Testis (tissue), 3 donors: Measurements from ENCODE around the gene ABCB9. TPM values are rescaled to one million over a fixed set of nuclear protein-coding genes. Genes with fewer than 3 reads are reported as not detected.

Experiments
- DNase-seq: peaks from one replicate; pipeline ENCODE4 v3.0.0-alpha.2; 2019
- H3K27ac ChIP-seq, 2 donors: fragments of 200-600 bp; sonication (generic); one replicate each; pipeline ENCODE4 v1.5.1; 2019
- H3K27me3 ChIP-seq: fragments of 200-600 bp; sonication (generic); one replicate; pipeline ENCODE4 v1.5.1; 2019
- H3K36me3 ChIP-seq: fragments of 200-600 bp; sonication (generic); one replicate; pipeline ENCODE4 v1.5.1; 2017; ENCODE audit warnings: low read depth; ENCODE audit errors: missing control alignments
- H3K4me1 ChIP-seq: fragments of 200-600 bp; sonication (generic); one replicate; pipeline ENCODE4 v1.5.1; 2019
- H3K4me3 ChIP-seq, 2 donors: fragments of 200-600 bp; sonication (generic); one replicate each; pipeline ENCODE4 v1.5.1; 2017 to 2019
- H3K9me3 ChIP-seq: fragments of 200-600 bp; sonication (generic); one replicate; pipeline ENCODE4 v1.5.1; 2017
- POLR2A ChIP-seq: fragments of 450-650 bp; IDR thresholded peaks from one replicate; pipeline ENCODE4 v1.6.1; 2017; ENCODE audit warnings: antibody characterized with exemption, mild to moderate bottlenecking, moderate library complexity
- WGBS, 2 donors: methylation state at CpG; one replicate each; pipeline ENCODE4 v1.1.5; 2018; 5-methylcytosine and 5-hydroxymethylcytosine counted together
- intact Hi-C: fragments of 100-400 bp; cut with DNase I; formaldehyde crosslinking; loops from one replicate; pipeline ENCODE4 v1.15.1; 2023; ENCODE audit warnings: low total_unique reads
- polyA plus RNA-seq: library from polyadenylated mRNA; stranded (reverse); fragments of 350-450 nt; fragmentation: Illumina TruSeq; extraction: RNeasy Lipid Tissue Mini Kit (QIAGEN cat#74804); gene quantifications from one replicate; pipeline ENCODE4 v1.2.3, GENCODE V29; 2014; ENCODE audit warnings: low read depth, low replicate concordance; ENCODE audit not compliant: insufficient read depth
- total RNA-seq, 2 donors: library from RNA; depleted of rRNA; stranded (reverse); fragments of >200 nt; gene quantifications; one replicate each; pipeline ENCODE4 v1.2.3, GENCODE V29; 2016
- TF ChIP-seq, protein P1 (sequence below), 3 experiments: fragments of 450-650 bp in 2 of 3; fragments of 200-600 bp in 1 of 3; sonication (generic) in 1 of 3; IDR thresholded peaks; one replicate each; pipeline ENCODE4 v1.5.1; 2016 to 2019; ENCODE audit warnings: antibody characterized with exemption in 3 of 3, mild to moderate bottlenecking in 2 of 3, moderate library complexity in 1 of 3

The ABCB9 gene
- total and polyA plus RNA-seq, 3 donors from 2014 or later: 41.6 to 82.8 (median 75.3) TPM

DNA sequence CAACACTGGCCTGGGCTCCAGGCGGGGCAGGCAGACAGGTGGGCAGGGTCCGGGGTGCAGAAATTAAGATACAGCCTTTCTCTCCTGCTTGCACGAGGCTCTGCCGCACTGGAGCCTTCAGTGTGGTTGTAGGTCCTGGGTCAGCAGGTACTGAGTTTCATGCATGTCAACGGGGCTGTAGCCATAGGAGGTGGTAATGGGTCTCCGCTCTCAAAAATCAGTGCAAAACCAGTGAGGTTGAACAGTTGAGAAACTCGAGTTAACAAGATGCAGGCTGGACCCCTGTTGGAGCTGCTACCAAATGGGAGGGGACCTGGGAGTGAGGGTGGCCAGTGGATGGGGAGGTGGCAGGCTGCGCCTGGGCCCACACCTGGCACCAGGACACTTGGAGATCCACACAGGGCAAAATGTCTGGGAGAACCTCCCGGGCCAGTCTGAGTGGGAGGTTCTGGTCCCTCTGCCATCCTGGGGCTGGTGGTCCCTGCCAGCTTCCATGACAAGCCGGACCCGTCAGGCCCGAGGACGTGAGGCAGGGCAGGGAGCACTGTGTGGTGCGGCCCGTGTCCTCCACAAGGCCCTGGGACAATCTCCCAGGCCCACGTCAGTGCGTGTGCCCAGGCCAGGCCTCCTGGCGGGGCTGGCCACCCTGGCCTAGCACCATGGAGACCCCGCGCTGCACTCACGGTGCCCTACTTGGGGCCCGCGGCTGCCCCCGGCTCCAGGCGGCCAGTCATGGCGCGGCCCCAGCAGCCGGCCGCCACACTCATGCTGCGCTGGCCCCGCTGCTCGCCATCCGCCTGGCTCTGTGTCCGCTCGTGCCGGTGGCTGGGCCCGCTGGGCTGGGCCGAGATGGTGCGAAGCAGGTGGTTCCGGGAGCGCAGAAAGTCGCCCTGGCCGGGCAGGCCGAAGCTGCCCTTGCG lies 19.3 kb upstream of the ABCB9 start:
- Histone ChIP-seq H3K4me1 (peaks cover 48% of the 10 kb centered on the region), H3K27ac (peak overlapping the region; percentile 70 to 71), H3K4me3 (no peak overlapping the region), H3K27me3 (no peaks in the 10 kb centered on the region), H3K36me3 (no peaks in the 10 kb centered on the region), H3K9me3 (no peaks in the 10 kb centered on the region)
- TF ChIP-seq, protein P1, sequence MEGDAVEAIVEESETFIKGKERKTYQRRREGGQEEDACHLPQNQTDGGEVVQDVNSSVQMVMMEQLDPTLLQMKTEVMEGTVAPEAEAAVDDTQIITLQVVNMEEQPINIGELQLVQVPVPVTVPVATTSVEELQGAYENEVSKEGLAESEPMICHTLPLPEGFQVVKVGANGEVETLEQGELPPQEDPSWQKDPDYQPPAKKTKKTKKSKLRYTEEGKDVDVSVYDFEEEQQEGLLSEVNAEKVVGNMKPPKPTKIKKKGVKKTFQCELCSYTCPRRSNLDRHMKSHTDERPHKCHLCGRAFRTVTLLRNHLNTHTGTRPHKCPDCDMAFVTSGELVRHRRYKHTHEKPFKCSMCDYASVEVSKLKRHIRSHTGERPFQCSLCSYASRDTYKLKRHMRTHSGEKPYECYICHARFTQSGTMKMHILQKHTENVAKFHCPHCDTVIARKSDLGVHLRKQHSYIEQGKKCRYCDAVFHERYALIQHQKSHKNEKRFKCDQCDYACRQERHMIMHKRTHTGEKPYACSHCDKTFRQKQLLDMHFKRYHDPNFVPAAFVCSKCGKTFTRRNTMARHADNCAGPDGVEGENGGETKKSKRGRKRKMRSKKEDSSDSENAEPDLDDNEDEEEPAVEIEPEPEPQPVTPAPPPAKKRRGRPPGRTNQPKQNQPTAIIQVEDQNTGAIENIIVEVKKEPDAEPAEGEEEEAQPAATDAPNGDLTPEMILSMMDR (IDR thresholded peaks at IDR 0.05): no peak
- TF ChIP-seq POLR2A: no peak
- WGBS, 2 donors: 64 to 82% methylated on average over 10 to 34 of the region's 45 CpGs
- intact Hi-C loops: loop anchor here (10.0 kb wide), 1 partner anchor 159 kb away; no protein-coding TSS in a partner anchor
- no peak for DNase-seq

GRCh38 chr12:122984612-122985337 lies 18.5 kb upstream of the ABCB9 start:
- no peak overlapping the region for H3K4me3 ChIP-seq
- no peaks in the 10 kb centered on the region for H3K36me3 ChIP-seq
- intact Hi-C loops: loop anchor here (5.0 to 10.0 kb wide), 2 partner anchors 160 to 248 kb away; partner anchors contain the start of genes MPHOSPH9 and MTRFR
- no peaks in the 10 kb centered on the region for H3K27me3 ChIP-seq
- no peak for TF ChIP-seq POLR2A
- TF ChIP-seq, protein P1 (IDR thresholded peaks at IDR 0.05): no peak
- H3K27ac ChIP-seq: peak overlapping the region; percentile 70 to 71
- peaks cover 48% of the 10 kb centered on the region for H3K4me1 ChIP-seq
- H3K9me3 ChIP-seq: no peaks in the 10 kb centered on the region
- WGBS, 2 donors: 32 to 42% methylated on average over 29 to 34 of the region's 34 CpGs
- peak; percentile 84 for DNase-seq

DNA sequence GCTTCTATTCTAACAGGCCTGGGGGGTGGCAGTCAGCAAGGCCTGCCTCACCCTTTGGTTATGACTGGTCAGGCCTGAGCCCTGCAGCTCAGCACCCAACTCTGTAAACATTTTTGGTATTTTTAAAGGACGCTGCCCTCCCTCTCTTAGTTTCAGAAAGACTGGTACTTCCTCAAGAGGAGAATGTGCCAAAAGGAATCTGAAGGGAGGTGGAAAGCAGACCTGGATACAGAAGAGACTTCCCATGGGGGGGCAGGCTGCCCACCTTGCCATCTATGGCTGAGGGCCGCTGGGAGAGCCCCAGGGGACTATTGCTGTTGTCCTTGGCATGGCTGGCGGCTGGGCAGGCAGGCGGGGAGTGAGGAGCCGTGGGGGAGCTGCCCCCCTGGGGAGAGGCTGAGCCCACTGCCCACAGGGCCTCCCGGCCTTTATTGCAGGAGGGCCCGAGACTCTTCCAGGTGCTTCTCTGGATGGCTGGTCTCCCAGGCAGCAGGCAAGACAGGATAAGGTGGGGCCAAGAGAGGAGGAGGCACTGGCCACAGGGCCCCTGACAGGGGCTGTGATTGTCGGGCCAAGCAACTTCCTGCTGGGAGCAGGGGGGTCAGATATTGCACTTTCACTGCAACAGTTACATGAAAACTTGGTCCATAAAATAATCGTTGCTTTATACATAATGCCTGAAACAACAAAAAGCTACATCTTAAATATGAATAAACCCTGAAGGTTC lies 17.7 kb upstream of the ABCB9 start:
- TF ChIP-seq, protein P1 (IDR thresholded peaks at IDR 0.05): no peak
- no peak for TF ChIP-seq POLR2A
- intact Hi-C loops: loop anchor here (5.0 to 10.0 kb wide), 2 partner anchors 161 to 248 kb away; partner anchors contain the start of genes MPHOSPH9 and MTRFR

DNA sequence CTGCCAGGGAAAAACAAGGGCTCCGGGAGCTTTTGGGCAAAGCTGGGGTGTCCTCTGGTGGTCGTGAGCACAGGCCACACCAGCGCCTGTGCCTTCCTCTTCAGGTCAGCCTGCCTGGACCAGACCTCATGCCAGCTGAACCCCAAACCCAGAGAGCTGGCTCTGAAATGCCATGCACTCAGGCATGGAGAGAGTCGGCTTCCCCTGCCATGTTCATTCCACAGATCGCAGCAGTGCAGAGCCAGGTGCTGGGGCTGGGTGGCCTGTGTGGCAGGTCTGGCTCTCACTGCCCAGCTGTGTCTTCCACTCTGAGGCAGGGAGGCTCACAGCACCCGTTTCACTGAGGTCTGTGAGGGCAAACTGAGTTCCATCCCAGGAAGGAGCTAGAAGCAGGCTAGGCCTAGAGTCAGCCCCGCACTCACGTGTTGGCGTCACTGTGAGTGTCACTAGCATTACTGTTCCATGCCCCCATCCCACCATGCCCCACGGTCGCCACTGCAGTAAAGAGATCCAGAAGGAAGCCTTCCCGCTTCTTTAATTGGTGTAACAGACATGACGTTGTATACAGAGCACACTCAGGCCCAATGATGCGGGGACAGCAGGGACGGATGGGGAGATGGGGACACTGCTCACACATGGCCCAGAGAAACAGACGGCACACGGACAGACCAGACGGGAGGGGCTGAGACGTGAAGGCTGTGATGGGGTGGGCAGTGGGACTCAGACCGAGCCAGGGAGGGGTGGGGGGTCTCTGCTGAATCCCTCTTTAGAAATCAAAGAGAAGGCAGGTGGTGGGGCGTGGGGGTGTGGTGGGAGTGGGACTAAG lies 16.9 kb upstream of the ABCB9 start:
- WGBS, 2 donors: 65 to 70% methylated on average over 14 to 21 of the region's 21 CpGs
- Histone ChIP-seq H3K4me1 (peaks cover 55% of the 10 kb centered on the region), H3K27ac (peak overlapping the region; percentile 70 to 71)

More for the DNA sequence above, 17.7 kb upstream of the ABCB9 start:
- DNase-seq: no peak
- Histone ChIP-seq H3K9me3 (no peaks in the 10 kb centered on the region), H3K4me1 (peaks cover 55% of the 10 kb centered on the region), H3K36me3 (no peaks in the 10 kb centered on the region), H3K27ac (peak overlapping the region; percentile 70 to 71), H3K27me3 (no peaks in the 10 kb centered on the region), H3K4me3 (no peak overlapping the region)
- 19 to 40% methylated on average over 7 to 9 of the region's 9 CpGs for WGBS, 2 donors

More for the DNA sequence above, 16.9 kb upstream of the ABCB9 start:
- no peak for DNase-seq
- Histone ChIP-seq H3K27me3 (no peaks in the 10 kb centered on the region), H3K36me3 (no peaks in the 10 kb centered on the region), H3K4me3 (no peak overlapping the region), H3K9me3 (no peaks in the 10 kb centered on the region)
- intact Hi-C loops: loop anchor here (5.0 to 10.0 kb wide), 2 partner anchors 162 to 249 kb away; partner anchors contain the start of genes MPHOSPH9 and MTRFR
- TF ChIP-seq POLR2A: no peak
- TF ChIP-seq, protein P1 (IDR thresholded peaks at IDR 0.05): no peak
